PC-3 (cell line): ENCODE results near the gene SMIM15.

Source experiments
- CTCF ChIP-seq: fragments of 300-600 bp; sonication (generic); conservative IDR thresholded peaks from 2 replicates; pipeline ENCODE4 v1.5.1; 2017; ENCODE audit warnings: antibody characterized with exemption, low read depth, mild to moderate bottlenecking, low read length
- EZH2 ChIP-seq: fragments of 300-600 bp; sonication (generic); IDR thresholded peaks from one replicate; pipeline ENCODE4 v1.6.1; 2017; ENCODE audit warnings: antibody characterized with exemption, mild to moderate bottlenecking, low read length; ENCODE audit not compliant: unreplicated experiment

GRCh38 chr5:61139094-61139873 lies 23.0 kb downstream of the SMIM15 start:
- TF ChIP-seq CTCF: peak; percentile 58
- TF ChIP-seq EZH2: no peak
